Endothelial cell of umbilical vein (primary cell): ENCODE data around the gene CCIN. TPM values are rescaled to one million over a fixed set of nuclear protein-coding genes. Genes with fewer than 3 reads are reported as not detected.

Experiments used
- BruUV-seq: library from RNA; stranded (reverse); fragments of 400-500 nt; replicated peaks from 2 replicates; lab custom pipeline; 2021; lab: Mats Ljungman, UMichigan
- CTCF ChIA-PET: fragments of 300-600, 350-600 bp; sonication (Branson Sonifier 250); formaldehyde crosslinking; loops from one replicate; lab custom pipeline; 2021; ENCODE audit warnings: antibody characterized with exemption, inconsistent platforms; lab: Charles Lee
- POLR2A ChIA-PET: fragments of 300-600, 350-600 bp; sonication (Branson Sonifier 250); formaldehyde crosslinking; loops from one replicate; lab custom pipeline; 2021; ENCODE audit warnings: antibody characterized with exemption, inconsistent platforms; lab: Charles Lee
- DNase-seq: peaks from one replicate; pipeline ENCODE4 v3.0.0-alpha.2; 2011; ENCODE audit warnings: low read depth, low spot score
- FAIRE-seq: peaks from 2 replicates; lab custom pipeline; 2011; peaks lifted over from hg19 to GRCh38; lab: Jason Lieb, UNC
- H2AFZ ChIP-seq: 2 replicates; pipeline ENCODE4 v1.6.0; 2012; ENCODE audit warnings: low read depth, low read length, control low read depth, inconsistent platforms
- H3K27ac ChIP-seq: 2 replicates; pipeline ENCODE4 v1.5.1; 2011; ENCODE audit warnings: low read depth, mild to moderate bottlenecking, control low read depth, low read length, moderate library complexity; ENCODE audit not compliant: insufficient read depth
- H3K27me3 ChIP-seq, 2 experiments: 2 replicates each; pipeline versions ENCODE4 v1.6.0 to v1.6.1; 2011; ENCODE audit warnings: low read length in 2 of 2, mixed read lengths in 1 of 2; ENCODE audit not compliant: control insufficient read depth in 2 of 2, insufficient read depth in 2 of 2
- H3K36me3 ChIP-seq, 2 experiments: 2 replicates in 1 of 2; 3 replicates in 1 of 2; pipeline ENCODE4 v1.5.1; 2011; ENCODE audit warnings: low read length in 2 of 2, mild to moderate bottlenecking in 1 of 2, moderate library complexity in 1 of 2; ENCODE audit not compliant: control insufficient read depth in 2 of 2, insufficient read depth in 2 of 2; ENCODE audit errors: extremely low read depth in 1 of 2
- H3K4me1 ChIP-seq: 3 replicates; pipeline ENCODE4 v1.5.1; 2011; ENCODE audit warnings: mild to moderate bottlenecking, low read length; ENCODE audit not compliant: control insufficient read depth, insufficient read depth; ENCODE audit errors: extremely low read depth
- H3K4me2 ChIP-seq: 2 replicates; pipeline ENCODE4 v1.6.1; 2011; ENCODE audit warnings: low read length, control low read depth, mixed read lengths; ENCODE audit not compliant: insufficient read depth
- H3K4me3 ChIP-seq, 3 experiments: fragments of 200-600 bp in 1 of 3; sonication (generic), shearing (Covaris generic) in 1 of 3; replicated peaks in 1 of 3; 2 replicates each; pipeline ENCODE4 v1.5.1; 2011 to 2016; ENCODE audit warnings: control low read depth in 3 of 3, low read length in 3 of 3, mild to moderate bottlenecking in 2 of 3, inconsistent platforms in 1 of 3, low read depth in 1 of 3, moderate library complexity in 1 of 3; ENCODE audit not compliant: insufficient read depth in 1 of 3
- H3K79me2 ChIP-seq: 2 replicates; pipeline ENCODE4 v1.6.0; 2012; ENCODE audit warnings: low read length, inconsistent platforms; ENCODE audit not compliant: control insufficient read depth, insufficient read depth
- H3K9ac ChIP-seq: replicated peaks from 2 replicates; pipeline ENCODE3; 2011; ENCODE audit warnings: low read length, control low read depth; ENCODE audit not compliant: insufficient read depth; ENCODE audit errors: extremely low read depth
- H3K9me1 ChIP-seq: replicated peaks from 3 replicates; pipeline ENCODE4 v1.6.0; 2011; ENCODE audit warnings: mild to moderate bottlenecking, low read length; ENCODE audit not compliant: control insufficient read depth, insufficient read depth; ENCODE audit errors: extremely low read depth
- H3K9me3 ChIP-seq: replicated peaks from 2 replicates; pipeline ENCODE4 v1.5.1; 2012; ENCODE audit warnings: low read length, inconsistent platforms; ENCODE audit not compliant: control insufficient read depth, insufficient read depth
- H4K20me1 ChIP-seq: replicated peaks from 2 replicates; pipeline ENCODE3; 2011; ENCODE audit warnings: mild to moderate bottlenecking, low read length; ENCODE audit not compliant: control insufficient read depth, insufficient read depth; ENCODE audit errors: extremely low read depth
- CTCF ChIP-seq, 2 donors: IDR thresholded peaks; 1 replicate in 1 of 2; 2 replicates in 1 of 2; pipeline ENCODE4 v1.5.1; 2011; ENCODE audit warnings: low read length in 2 of 2, mild to moderate bottlenecking in 2 of 2, moderate library complexity in 2 of 2, control low read depth in 1 of 2, inconsistent platforms in 1 of 2, low read depth in 1 of 2; ENCODE audit not compliant: insufficient read depth in 1 of 2; ENCODE audit errors: extremely low read depth in 1 of 2
- EZH2 ChIP-seq: IDR thresholded peaks from 2 replicates; pipeline ENCODE4 v1.6.1; 2012; ENCODE audit warnings: borderline replicate concordance, low read depth, mild to moderate bottlenecking, moderate library complexity, low read length, inconsistent platforms; ENCODE audit not compliant: severe bottlenecking
- FOS ChIP-seq: IDR thresholded peaks from 2 replicates; pipeline ENCODE4 v1.6.1; 2011; ENCODE audit warnings: mild to moderate bottlenecking, low read length, moderate library complexity, borderline replicate concordance; ENCODE audit not compliant: insufficient read depth
- GATA2 ChIP-seq: IDR thresholded peaks from 2 replicates; pipeline ENCODE4 v1.7.0; 2011; ENCODE audit warnings: low read depth, mild to moderate bottlenecking, moderate library complexity, mixed read lengths, low read length; ENCODE audit not compliant: insufficient read length, insufficient read depth
- JUN ChIP-seq: IDR thresholded peaks from 2 replicates; pipeline ENCODE4 v1.6.1; 2011; ENCODE audit warnings: borderline replicate concordance, low read depth; ENCODE audit not compliant: insufficient read length, insufficient read depth
- MAX ChIP-seq: IDR thresholded peaks from 2 replicates; pipeline ENCODE4 v1.6.1; 2011; ENCODE audit not compliant: insufficient read depth, insufficient read length
- MYC ChIP-seq: IDR thresholded peaks from one replicate; pipeline ENCODE4 v1.6.1; 2011; ENCODE audit warnings: mild to moderate bottlenecking, low read depth, low read length
- POLR2A ChIP-seq: IDR thresholded peaks from 2 replicates; pipeline ENCODE4 v1.6.1; 2012; ENCODE audit warnings: low read depth, mild to moderate bottlenecking, control low read depth, low read length
- POLR2AphosphoS5 ChIP-seq: IDR thresholded peaks from 2 replicates; pipeline ENCODE4 v1.6.1; 2012; ENCODE audit warnings: low read depth, mild to moderate bottlenecking, control low read depth, low read length, moderate library complexity; ENCODE audit not compliant: insufficient read depth
- dilution Hi-C: fragments of 300-500 bp; cut with MboI; formaldehyde crosslinking; loops from one replicate; pipeline ENCODE4 v1.15.0; 2019; ENCODE audit warnings: low sequenced_read_pairs; ENCODE audit not compliant: extremely low pct_ligation_motif_present
- intact Hi-C: fragments of 100-400 bp; cut with micrococcal nuclease; formaldehyde crosslinking; loops from one replicate; pipeline ENCODE4 v1.10.0; 2022
- polyA plus RNA-seq, 4 experiments: library from polyadenylated mRNA; depleted of rRNA in 3 of 4; stranded (reverse) in 3 of 4; unstranded in 1 of 4; fragments of >200 nt; gene quantifications; 2 replicates each; pipeline versions ENCODE4 v1.2.1 to v1.2.3, GENCODE V29; 2011 to 2012; ENCODE audit warnings: missing spikeins in 1 of 4
- total RNA-seq: library from RNA; stranded (reverse); gene quantifications from 2 replicates; pipeline ENCODE4 v1.2.3, GENCODE V29; 2021

The CCIN gene
- total and polyA plus RNA-seq, 2 donors (not counting 3 experiments of a cell fraction or from before 2014, with no cell fraction given), result 0.22 to 1.2 TPM

GRCh38 chr9:36128349-36128748, 40.8 kb upstream of the CCIN start:
- Histone ChIP-seq H3K9me1 (no peaks in the 10 kb centered on the region), H3K79me2 (no peaks in the 10 kb centered on the region), H2AFZ (no peak overlapping the region), H3K9me3 (no peaks in the 10 kb centered on the region), H4K20me1 (no peaks in the 10 kb centered on the region), H3K9ac (no peak overlapping the region), H3K4me3 (no peak overlapping the region), H3K4me2 (no peak overlapping the region), H3K36me3 (no peaks in the 10 kb centered on the region), H3K4me1 (no peaks in the 10 kb centered on the region), H3K27me3 (no peaks in the 10 kb centered on the region), H3K27ac (no peak overlapping the region)
- no peak for DNase-seq
- BruUV-seq, result no TSS peak
- TF ChIP-seq POLR2A (no peak), JUN (no peak), GATA2 (no peak), MAX (no peak), EZH2 (no peak), POLR2AphosphoS5 (no peak), CTCF (IDR thresholded peaks at IDR 0.05; ENCODE audit: extremely low read depth in 1 of 2, insufficient read depth in 1 of 2, low read depth in 1 of 2, low read length in 2 of 2) (no peak), MYC (no peak), FOS (no peak)
- ChIA-PET CTCF (no interaction called here), POLR2A (no interaction called here)
- FAIRE-seq, result no peak
- dilution Hi-C loops (no loop called here), intact Hi-C loops (no loop called here)
